Osteoblast (primary cell): ENCODE data around the gene MEN1. TPM values are rescaled to one million over a fixed set of nuclear protein-coding genes. Genes with fewer than 3 reads are reported as not detected.
A peak's percentile ranks its signal among the peaks of the same experiment; 100 is the strongest.

Experiments used
- DNase-seq: peaks from one replicate; pipeline ENCODE4 v3.0.0; 2011; ENCODE audit warnings: low spot score, mixed read lengths; ENCODE audit not compliant: insufficient read length; ENCODE audit errors: missing footprints
- H2AFZ ChIP-seq: 2 replicates; pipeline ENCODE4 v1.6.0; 2011; ENCODE audit warnings: mild to moderate bottlenecking, low read length
- H3K27ac ChIP-seq: 2 replicates; pipeline ENCODE4 v1.5.1; 2011; ENCODE audit warnings: mild to moderate bottlenecking, low read depth, low read length, moderate library complexity
- H3K27me3 ChIP-seq: 2 replicates; pipeline ENCODE4 v1.6.0; 2012; ENCODE audit warnings: mild to moderate bottlenecking, control low read depth, inconsistent platforms, low read length, moderate library complexity; ENCODE audit not compliant: insufficient read depth
- H3K36me3 ChIP-seq: 2 replicates; pipeline ENCODE4 v1.5.1; 2011; ENCODE audit warnings: mild to moderate bottlenecking, low read length, control low read depth, moderate library complexity; ENCODE audit not compliant: insufficient read depth
- H3K4me1 ChIP-seq: 2 replicates; pipeline ENCODE4 v1.5.1; 2011; ENCODE audit warnings: mild to moderate bottlenecking, low read length, control low read depth, moderate library complexity; ENCODE audit not compliant: insufficient read depth
- H3K4me2 ChIP-seq: 2 replicates; pipeline ENCODE4 v1.6.0; 2011; ENCODE audit warnings: mild to moderate bottlenecking, low read length; ENCODE audit not compliant: insufficient read depth
- H3K4me3 ChIP-seq: fragments of 200-600 bp; sonication (generic); 3 replicates; pipeline ENCODE4 v1.5.1; 2012; ENCODE audit warnings: mild to moderate bottlenecking, low read length, inconsistent platforms; ENCODE audit not compliant: insufficient read depth
- H3K79me2 ChIP-seq: 2 replicates; pipeline ENCODE4 v1.6.0; 2012; ENCODE audit warnings: mild to moderate bottlenecking, low read length, control low read depth, inconsistent platforms; ENCODE audit not compliant: insufficient read depth
- H3K9me3 ChIP-seq: 2 replicates; pipeline ENCODE4 v1.5.1; 2011; ENCODE audit warnings: low read depth, low read length, control low read depth
- H4K20me1 ChIP-seq: 2 replicates; pipeline ENCODE4 v1.6.0; 2012; ENCODE audit warnings: mild to moderate bottlenecking, low read length, control low read depth; ENCODE audit not compliant: insufficient read depth
- CTCF ChIP-seq: IDR thresholded peaks from 2 replicates; pipeline ENCODE4 v1.5.1; 2011; ENCODE audit warnings: mild to moderate bottlenecking, low read depth, low read length, moderate library complexity; ENCODE audit errors: extremely low read depth
- total RNA-seq: library from RNA; depleted of rRNA; stranded (reverse); fragments of >200 nt; gene quantifications from 2 replicates; pipeline ENCODE4 v1.2.3, GENCODE V29; 2012

MEN1 gene
- total RNA-seq, 1 donor, result 12.3 TPM

- Histone ChIP-seq H2AFZ (no peak overlapping the region), H3K4me2 (no peak overlapping the region), H3K27me3 (no peaks in the 10 kb centered on the region), H4K20me1 (peaks cover 2% of the 10 kb centered on the region), H3K4me3 (no peak overlapping the region), H3K36me3 (no peaks in the 10 kb centered on the region), H3K27ac (no peak overlapping the region), H3K79me2 (no peaks in the 10 kb centered on the region), H3K4me1 (no peaks in the 10 kb centered on the region), H3K9me3 (no peaks in the 10 kb centered on the region)
- TF ChIP-seq CTCF, result no peak
- DNase-seq, result peak; percentile 88
Observed at GRCh38 chr11:64842851-64843685, 32.7 kb upstream of the MEN1 start.

DNA sequence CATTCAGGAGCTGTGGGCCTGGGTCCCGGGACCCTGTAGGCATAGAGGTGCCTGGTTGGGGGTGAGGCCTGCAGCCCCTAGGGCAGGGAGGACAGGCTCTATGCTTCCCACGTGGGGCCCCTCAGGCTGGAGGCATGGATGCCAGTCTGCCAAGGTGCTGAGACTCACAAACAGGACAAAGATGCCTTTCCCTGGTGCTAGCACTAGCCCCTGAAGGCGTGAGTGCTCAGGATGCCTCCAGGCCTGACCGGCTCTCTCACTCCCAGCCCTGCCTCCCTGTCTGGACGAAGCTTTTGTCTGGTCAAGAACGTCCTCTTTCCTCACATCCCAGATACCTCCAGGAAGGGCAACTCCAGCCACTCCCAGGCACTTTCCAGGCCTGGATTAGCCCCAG is 32.0 kb upstream of the MEN1 start:
- Histone ChIP-seq H3K27me3 (no peaks in the 10 kb centered on the region), H2AFZ (no peak overlapping the region), H3K4me2 (no peak overlapping the region), H3K9me3 (no peaks in the 10 kb centered on the region), H4K20me1 (peaks cover 2% of the 10 kb centered on the region), H3K79me2 (no peaks in the 10 kb centered on the region), H3K36me3 (no peaks in the 10 kb centered on the region), H3K4me3 (no peak overlapping the region), H3K27ac (no peak overlapping the region), H3K4me1 (no peaks in the 10 kb centered on the region)
- no peak for TF ChIP-seq CTCF
- DNase-seq, result peak; percentile 86

GRCh38 chr11:64841592-64842365 is 31.4 kb upstream of the MEN1 start:
- H3K9me3 ChIP-seq, result no peaks in the 10 kb centered on the region
- H3K36me3 ChIP-seq, result no peaks in the 10 kb centered on the region
- no peak for DNase-seq
- no peaks in the 10 kb centered on the region for H3K79me2 ChIP-seq
- no peak overlapping the region for H3K4me3 ChIP-seq
- no peaks in the 10 kb centered on the region for H3K27me3 ChIP-seq
- TF ChIP-seq CTCF, result no peak
- peaks cover 2% of the 10 kb centered on the region for H4K20me1 ChIP-seq
- H2AFZ ChIP-seq, result no peak overlapping the region
- H3K4me1 ChIP-seq, result no peaks in the 10 kb centered on the region
- no peak overlapping the region for H3K27ac ChIP-seq
- H3K4me2 ChIP-seq, result no peak overlapping the region
